ENCODE measurements around the gene EXT2. TPM values are rescaled to one million over a fixed set of nuclear protein-coding genes. Genes with fewer than 3 reads are reported as not detected.

The EXT2 gene
- total RNA-seq, 1 experiment from 2014 or later = 67.3 TPM

DNA sequence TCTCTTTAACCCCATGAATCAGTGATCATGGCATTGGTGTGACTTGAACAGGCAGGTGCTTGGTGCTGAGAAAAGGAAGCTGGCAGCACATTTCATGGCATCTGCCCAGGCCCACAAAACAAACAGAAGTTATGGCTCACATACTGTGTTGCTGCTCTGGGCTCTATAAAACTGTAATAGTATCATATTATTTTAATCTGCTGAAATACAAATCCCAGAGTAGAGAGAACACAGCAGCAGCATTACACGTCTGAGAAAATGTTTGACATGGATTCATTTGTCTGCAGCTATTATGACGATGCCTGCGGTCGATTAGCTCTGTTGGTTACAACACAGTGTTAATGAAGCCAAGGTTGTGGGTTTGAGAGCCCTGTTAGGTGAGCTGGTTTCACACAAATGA is 133.6 kb downstream of the EXT2 start:
- H3K4me1 Mint-ChIP-seq (ENCODE audit: low read depth, unreplicated experiment) = no peaks in the 10 kb centered on the region
- no peak overlapping the region for H3K4me3 Mint-ChIP-seq (ENCODE audit: low read depth, unreplicated experiment)
- no peak for DNase-seq
- CTCF ChIA-PET = no interaction called here
- peaks cover 6% of the 10 kb centered on the region for H3K36me3 Mint-ChIP-seq (ENCODE audit: insufficient read depth, unreplicated experiment)
- H3K9me3 Mint-ChIP-seq (ENCODE audit: low read depth, unreplicated experiment) = no peaks in the 10 kb centered on the region
- TF ChIP-seq, protein P1, sequence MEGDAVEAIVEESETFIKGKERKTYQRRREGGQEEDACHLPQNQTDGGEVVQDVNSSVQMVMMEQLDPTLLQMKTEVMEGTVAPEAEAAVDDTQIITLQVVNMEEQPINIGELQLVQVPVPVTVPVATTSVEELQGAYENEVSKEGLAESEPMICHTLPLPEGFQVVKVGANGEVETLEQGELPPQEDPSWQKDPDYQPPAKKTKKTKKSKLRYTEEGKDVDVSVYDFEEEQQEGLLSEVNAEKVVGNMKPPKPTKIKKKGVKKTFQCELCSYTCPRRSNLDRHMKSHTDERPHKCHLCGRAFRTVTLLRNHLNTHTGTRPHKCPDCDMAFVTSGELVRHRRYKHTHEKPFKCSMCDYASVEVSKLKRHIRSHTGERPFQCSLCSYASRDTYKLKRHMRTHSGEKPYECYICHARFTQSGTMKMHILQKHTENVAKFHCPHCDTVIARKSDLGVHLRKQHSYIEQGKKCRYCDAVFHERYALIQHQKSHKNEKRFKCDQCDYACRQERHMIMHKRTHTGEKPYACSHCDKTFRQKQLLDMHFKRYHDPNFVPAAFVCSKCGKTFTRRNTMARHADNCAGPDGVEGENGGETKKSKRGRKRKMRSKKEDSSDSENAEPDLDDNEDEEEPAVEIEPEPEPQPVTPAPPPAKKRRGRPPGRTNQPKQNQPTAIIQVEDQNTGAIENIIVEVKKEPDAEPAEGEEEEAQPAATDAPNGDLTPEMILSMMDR (IDR thresholded peaks at IDR 0.05; ENCODE audit: unreplicated experiment) = no peak
- BruUV-seq (replicated peaks) = no TSS peak
- no peaks in the 10 kb centered on the region for H3K27me3 Mint-ChIP-seq (ENCODE audit: unreplicated experiment)
- intact Hi-C loops (cut with micrococcal nuclease; ENCODE audit: unreplicated experiment) = no loop called here
- no peak overlapping the region for H3K27ac Mint-ChIP-seq (ENCODE audit: unreplicated experiment)

DNA sequence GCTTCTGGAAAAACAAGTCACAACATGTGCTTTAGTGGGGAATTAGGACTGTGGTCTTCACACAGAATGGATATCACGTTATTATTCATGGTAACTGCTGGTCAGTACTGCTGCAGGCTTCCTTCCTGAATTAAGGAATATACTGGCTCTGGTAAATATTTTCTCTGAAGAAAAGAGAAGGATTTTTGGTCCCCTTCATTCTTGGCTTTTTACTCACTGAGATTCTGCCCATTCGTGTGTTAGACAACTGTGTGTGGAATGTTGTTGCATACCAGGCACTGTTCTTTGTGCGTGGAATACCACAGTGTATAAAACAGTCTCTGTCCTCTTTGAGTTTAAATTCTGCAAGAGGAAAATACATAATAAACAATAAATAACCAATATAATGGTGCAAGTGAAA is 134.1 kb downstream of the EXT2 start:
- no peak overlapping the region for H3K4me3 Mint-ChIP-seq (ENCODE audit: low read depth, unreplicated experiment)
- peaks cover 6% of the 10 kb centered on the region for H3K36me3 Mint-ChIP-seq (ENCODE audit: insufficient read depth, unreplicated experiment)
- TF ChIP-seq, protein P1 (IDR thresholded peaks at IDR 0.05; ENCODE audit: unreplicated experiment) = no peak
- no peak overlapping the region for H3K27ac Mint-ChIP-seq (ENCODE audit: unreplicated experiment)
- no TSS peak for BruUV-seq (replicated peaks)
- CTCF ChIA-PET = no interaction called here
- H3K4me1 Mint-ChIP-seq (ENCODE audit: low read depth, unreplicated experiment) = no peaks in the 10 kb centered on the region
- H3K27me3 Mint-ChIP-seq (ENCODE audit: unreplicated experiment) = no peaks in the 10 kb centered on the region
- DNase-seq = no peak
- no peaks in the 10 kb centered on the region for H3K9me3 Mint-ChIP-seq (ENCODE audit: low read depth, unreplicated experiment)
- intact Hi-C loops (cut with micrococcal nuclease; ENCODE audit: unreplicated experiment) = no loop called here

DNA sequence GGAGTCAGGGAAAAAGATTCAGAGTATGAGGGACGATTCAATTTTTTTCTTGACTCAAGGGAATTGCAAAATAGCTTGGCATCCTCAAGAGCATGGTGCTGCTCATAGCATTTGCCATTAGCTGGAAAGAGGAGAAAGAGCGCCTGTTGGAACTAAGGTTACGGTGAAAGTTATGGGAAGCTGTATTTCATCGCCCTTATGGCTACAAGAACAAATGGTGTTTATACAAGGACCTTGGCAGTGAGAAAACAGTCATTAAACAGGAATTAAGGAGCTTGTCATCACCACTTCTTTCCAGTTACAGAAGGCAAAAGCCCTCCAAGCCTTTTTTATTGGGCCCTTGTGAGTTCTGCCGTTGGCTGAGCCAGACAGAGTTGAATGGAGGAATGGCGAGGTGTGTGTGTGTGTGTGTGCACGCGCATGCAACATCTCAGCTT is 140.3 kb downstream of the EXT2 start:
- no peak for DNase-seq
- TF ChIP-seq, protein P1 (IDR thresholded peaks at IDR 0.05; ENCODE audit: unreplicated experiment) = no peak
- peaks cover 5% of the 10 kb centered on the region for H3K36me3 Mint-ChIP-seq (ENCODE audit: insufficient read depth, unreplicated experiment)
- CTCF ChIA-PET = no interaction called here
- no peaks in the 10 kb centered on the region for H3K27me3 Mint-ChIP-seq (ENCODE audit: unreplicated experiment)
- intact Hi-C loops (cut with micrococcal nuclease; ENCODE audit: unreplicated experiment) = no loop called here
- no peak overlapping the region for H3K27ac Mint-ChIP-seq (ENCODE audit: unreplicated experiment)
- no peak overlapping the region for H3K4me3 Mint-ChIP-seq (ENCODE audit: low read depth, unreplicated experiment)
- H3K9me3 Mint-ChIP-seq (ENCODE audit: low read depth, unreplicated experiment) = no peaks in the 10 kb centered on the region
- no peaks in the 10 kb centered on the region for H3K4me1 Mint-ChIP-seq (ENCODE audit: low read depth, unreplicated experiment)
- BruUV-seq (replicated peaks) = no TSS peak

DNA sequence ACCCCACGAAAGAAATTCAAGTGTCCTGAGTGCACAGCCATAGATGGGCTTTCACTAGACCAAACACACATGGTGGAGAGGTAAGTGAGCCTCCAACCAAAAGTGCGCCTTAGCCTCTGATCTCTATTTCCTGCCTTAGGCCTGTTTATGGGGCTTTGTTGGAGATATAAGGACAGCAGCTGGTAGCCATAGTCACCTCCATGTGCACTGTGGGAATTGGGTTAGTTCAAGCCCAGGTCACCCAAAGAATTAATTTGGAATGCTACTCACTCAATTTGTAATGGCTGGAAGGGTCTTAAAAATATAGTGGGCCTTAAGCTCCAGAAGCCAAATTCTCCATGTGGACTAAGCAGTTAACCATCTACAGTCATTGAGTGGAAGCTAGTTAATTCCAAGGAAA is 140.8 kb downstream of the EXT2 start:
- Mint-ChIP-seq H3K27ac (ENCODE audit: unreplicated experiment) (no peak overlapping the region), H3K4me1 (ENCODE audit: low read depth, unreplicated experiment) (no peaks in the 10 kb centered on the region), H3K27me3 (ENCODE audit: unreplicated experiment) (no peaks in the 10 kb centered on the region), H3K36me3 (ENCODE audit: insufficient read depth, unreplicated experiment) (peaks cover 5% of the 10 kb centered on the region), H3K4me3 (ENCODE audit: low read depth, unreplicated experiment) (no peak overlapping the region), H3K9me3 (ENCODE audit: low read depth, unreplicated experiment) (no peaks in the 10 kb centered on the region)
- TF ChIP-seq, protein P1 (IDR thresholded peaks at IDR 0.05; ENCODE audit: unreplicated experiment) = no peak
- CTCF ChIA-PET = no interaction called here
- no peak for DNase-seq
- no TSS peak for BruUV-seq (replicated peaks)
- intact Hi-C loops (cut with micrococcal nuclease; ENCODE audit: unreplicated experiment) = no loop called here
